ENCODE measurements around the gene PKNOX2.

The PKNOX2 gene

DNA sequence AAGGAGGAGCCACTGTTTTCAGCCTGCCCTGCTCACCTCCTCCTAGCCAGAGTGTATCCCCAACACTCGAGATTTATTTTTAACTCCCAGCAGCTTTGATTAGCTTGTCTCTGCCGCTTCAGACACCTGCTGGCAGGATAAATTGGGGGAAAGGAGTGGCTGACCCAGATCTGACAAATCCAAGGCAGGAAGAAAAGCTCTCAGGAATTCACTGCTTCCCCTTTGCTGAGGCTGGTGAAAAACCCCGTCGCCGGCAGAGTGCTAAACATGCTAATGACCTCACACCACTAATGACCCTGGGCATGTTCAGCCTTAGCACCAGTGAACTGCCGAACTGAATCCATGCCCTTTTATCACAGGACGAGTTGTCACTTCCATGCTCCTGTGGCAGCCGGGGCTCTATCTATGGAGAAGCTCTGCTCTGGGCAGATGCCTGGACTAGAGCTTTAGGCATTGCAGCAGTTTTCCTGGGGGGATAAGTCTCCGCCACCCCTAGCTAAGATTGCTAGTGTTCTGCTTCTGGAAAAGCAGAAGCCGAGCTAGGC, 279.3 kb downstream of the PKNOX2 start:
- no peak for DNase-seq (ENCODE audit: low read depth)
- H3K4me3 ChIP-seq (ENCODE audit: control insufficient read depth, low read depth, low read length): no peak overlapping the region
- TF ChIP-seq CTCF (IDR thresholded peaks at IDR 0.05; ENCODE audit: control insufficient read depth, insufficient read depth, low read depth, low read length, missing control alignments): no peak

GRCh38 chr11:125445731-125446130, 281.2 kb downstream of the PKNOX2 start:
- DNase-seq (ENCODE audit: low read depth): no peak
- no peak overlapping the region for H3K4me3 ChIP-seq (ENCODE audit: control insufficient read depth, low read depth, low read length)
- no peak for TF ChIP-seq CTCF (IDR thresholded peaks at IDR 0.05; ENCODE audit: control insufficient read depth, insufficient read depth, low read depth, low read length, missing control alignments)

GRCh38 chr11:125446279-125446678, 281.7 kb downstream of the PKNOX2 start:
- no peak for TF ChIP-seq CTCF (IDR thresholded peaks at IDR 0.05; ENCODE audit: control insufficient read depth, insufficient read depth, low read depth, low read length, missing control alignments)
- H3K4me3 ChIP-seq (ENCODE audit: control insufficient read depth, low read depth, low read length): no peak overlapping the region
- no peak for DNase-seq (ENCODE audit: low read depth)

GRCh38 chr11:125447721-125448120, 283.2 kb downstream of the PKNOX2 start:
- TF ChIP-seq CTCF (IDR thresholded peaks at IDR 0.05; ENCODE audit: control insufficient read depth, insufficient read depth, low read depth, low read length, missing control alignments): no peak
- DNase-seq (ENCODE audit: low read depth): no peak
- H3K4me3 ChIP-seq (ENCODE audit: control insufficient read depth, low read depth, low read length): no peak overlapping the region

- no peak overlapping the region for H3K4me3 ChIP-seq (ENCODE audit: control insufficient read depth, low read depth, low read length)
- no peak for TF ChIP-seq CTCF (IDR thresholded peaks at IDR 0.05; ENCODE audit: control insufficient read depth, insufficient read depth, low read depth, low read length, missing control alignments)
- no peak for DNase-seq (ENCODE audit: low read depth)
Observed at GRCh38 chr11:125448136-125448535, 283.6 kb downstream of the PKNOX2 start.

DNA sequence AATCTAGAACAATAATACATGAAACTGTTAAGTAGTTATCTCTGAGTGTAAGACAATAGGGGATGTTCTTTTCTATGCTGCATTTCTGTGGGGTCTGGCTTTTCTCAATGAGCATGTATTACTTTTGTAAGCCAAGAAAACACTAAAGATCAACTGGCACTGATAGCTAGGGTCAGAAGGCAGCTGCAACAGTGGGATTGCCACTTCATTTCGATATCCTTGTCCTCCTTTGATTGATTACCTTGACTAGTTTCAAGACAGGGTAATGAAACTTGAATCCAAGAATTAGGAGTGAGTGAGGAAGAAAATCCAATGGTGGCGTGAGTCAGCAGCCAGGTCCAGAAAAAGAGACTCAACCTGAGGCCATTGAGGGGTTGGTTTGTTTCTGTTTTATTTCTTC, 285.0 kb downstream of the PKNOX2 start:
- DNase-seq (ENCODE audit: low read depth): no peak
- no peak for TF ChIP-seq CTCF (IDR thresholded peaks at IDR 0.05; ENCODE audit: control insufficient read depth, insufficient read depth, low read depth, low read length, missing control alignments)
- H3K4me3 ChIP-seq (ENCODE audit: control insufficient read depth, low read depth, low read length): no peak overlapping the region
